Measurements from ENCODE around the gene ZBTB5.
"Not testable (repeated sequence)": the region's sequence is repeated elsewhere in the genome, so short reads cannot be mapped to it uniquely, and the experiment has no call there.

Gene ZBTB5

DNA sequence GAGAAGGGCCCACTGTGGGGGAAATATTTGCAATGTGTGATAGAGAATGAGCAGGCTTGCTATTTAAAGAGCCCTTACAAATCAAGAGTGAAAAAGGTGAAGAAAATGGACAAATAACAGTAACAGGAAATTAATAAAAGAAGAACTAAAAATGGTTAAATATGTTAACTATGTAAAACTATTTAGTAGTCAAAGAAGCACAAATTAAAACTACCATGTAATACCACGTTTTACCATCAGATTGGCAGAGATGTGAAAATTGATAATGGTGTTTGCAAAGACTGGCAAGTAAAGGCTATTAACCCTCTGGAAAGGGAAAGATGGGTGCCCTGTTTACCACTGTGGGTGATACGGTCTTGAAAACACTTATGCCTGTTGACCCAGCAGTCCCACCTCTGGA, 65.9 kb downstream of the ZBTB5 start:
- no peak for DNase-seq

DNA sequence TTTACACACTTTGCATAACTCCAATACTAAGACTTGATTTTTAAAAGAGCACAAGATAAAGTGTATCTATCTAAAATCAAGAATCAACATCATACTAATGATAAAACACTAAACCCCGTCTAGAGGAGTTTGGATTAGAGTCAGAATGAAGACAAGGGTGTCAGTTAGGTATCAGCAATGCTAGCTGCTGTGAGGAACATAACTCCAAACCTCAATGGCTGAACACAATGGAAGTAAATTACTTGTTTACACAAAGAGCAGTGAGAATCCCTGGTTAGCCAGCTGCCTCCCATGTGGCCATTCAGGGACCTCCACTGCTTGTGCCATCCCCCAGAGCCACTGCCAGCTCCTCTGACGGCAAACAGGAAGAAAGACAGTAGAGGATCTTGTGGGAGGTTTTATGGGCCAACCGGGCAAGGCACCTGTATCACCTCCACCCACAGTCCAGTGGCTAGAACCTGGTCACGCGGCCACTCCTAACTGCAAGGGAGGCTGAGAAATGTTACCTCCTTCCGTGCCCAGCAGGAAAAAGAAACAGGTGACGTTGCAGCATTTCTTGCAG, 66.7 kb downstream of the ZBTB5 start:
- DNase-seq, result no peak

DNA sequence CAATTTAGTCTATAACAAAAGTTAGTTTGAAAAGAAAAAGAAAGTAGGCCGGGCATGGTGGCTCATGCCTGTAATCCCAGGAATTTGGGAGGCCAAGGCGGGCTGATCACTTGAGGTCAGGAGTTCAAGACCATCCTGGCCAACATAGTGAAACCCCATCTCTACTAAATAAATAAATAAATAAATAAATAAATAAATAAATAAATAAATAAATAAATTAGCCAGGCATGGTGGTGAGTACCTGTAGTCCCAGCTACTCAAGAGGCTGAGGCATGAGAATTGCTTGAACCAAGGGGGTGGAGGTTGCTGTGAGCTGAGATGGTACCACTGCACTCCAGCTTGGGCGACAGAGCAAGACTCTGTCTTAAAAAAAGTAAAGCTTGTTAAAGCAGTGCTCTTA, 67.3 kb downstream of the ZBTB5 start:
- not testable (repeated sequence) for DNase-seq

DNA sequence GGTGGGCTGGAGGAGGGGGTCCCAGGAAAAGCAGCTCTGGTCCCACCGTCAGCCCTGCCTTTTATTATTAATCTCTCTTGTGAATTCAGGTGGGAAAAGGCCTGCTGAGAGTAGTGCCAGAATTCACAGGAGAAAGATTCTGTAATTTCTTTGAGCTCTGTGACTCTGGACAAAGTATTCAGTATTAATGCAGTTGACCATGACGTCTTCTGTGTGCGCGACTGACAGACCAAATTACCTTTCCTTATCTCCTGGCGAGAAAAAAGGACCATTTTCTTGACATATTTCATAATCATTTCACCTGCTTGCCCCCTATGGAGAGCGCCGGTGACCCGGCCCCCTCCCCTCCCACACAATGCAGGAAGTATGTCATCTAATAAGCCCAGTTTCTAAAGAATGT, 69.6 kb downstream of the ZBTB5 start:
- DNase-seq, result no peak

DNA sequence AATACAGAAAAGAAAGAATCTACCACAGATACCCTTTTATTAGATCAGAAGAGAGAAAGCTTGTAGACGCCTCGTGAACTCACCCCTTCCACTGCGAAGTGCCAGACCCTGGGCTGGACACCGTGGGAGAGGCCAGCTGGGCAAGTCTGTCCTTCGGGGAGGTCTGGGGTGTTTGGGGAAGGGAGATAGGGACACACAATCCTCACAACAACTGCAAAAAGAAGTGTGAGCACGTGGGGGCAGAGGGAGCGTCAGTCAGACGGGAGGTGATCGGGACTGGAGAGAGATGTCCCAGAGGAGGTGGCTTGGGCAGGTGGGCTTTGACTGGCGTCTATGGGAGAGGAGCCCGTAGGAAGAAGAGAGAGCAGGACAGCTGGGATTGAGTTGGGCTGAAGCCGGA, 70.0 kb downstream of the ZBTB5 start:
- DNase-seq, result no peak

DNA sequence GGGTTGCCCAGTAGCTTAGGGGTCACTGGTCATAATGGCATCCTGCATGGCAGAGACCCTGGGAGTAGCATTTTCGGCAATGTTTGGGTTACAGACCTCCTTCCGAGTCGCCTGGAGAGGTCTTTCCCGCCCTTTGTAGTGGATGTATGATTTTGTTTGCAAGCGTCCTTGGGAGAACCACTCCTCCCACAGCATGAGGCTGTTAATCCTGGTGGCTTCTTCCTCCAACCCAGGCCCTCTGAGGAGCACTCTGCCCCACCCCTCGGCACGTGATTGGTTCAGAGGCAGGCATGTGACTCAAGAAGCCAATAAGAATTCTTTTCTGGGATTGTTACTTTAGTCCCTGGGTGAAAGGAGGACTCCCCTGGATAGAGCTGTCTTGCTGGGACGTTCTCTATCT, 73.0 kb downstream of the ZBTB5 start:
- DNase-seq, result no peak

DNA sequence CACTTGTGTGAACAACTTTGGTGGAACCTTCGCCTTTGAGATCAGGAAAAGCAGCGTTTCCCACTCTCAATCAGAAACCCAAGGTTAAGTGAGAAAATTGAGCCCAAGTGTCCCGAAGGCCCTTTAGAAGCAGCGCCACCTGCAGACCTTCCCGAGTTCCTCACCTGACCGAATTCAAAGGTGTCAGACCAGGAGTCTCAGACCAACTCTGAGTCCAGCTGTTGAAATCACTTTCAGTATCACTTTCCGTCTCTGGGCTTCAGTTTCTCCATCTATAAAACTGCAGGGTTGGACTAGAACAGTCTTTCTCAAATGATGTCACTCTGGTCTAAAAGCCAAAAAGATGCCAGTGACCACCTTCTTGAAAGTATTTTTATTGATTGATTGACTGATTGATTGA, 74.5 kb downstream of the ZBTB5 start:
- DNase-seq, result no peak
